ENCODE measurements around the gene LONRF3.

DNA sequence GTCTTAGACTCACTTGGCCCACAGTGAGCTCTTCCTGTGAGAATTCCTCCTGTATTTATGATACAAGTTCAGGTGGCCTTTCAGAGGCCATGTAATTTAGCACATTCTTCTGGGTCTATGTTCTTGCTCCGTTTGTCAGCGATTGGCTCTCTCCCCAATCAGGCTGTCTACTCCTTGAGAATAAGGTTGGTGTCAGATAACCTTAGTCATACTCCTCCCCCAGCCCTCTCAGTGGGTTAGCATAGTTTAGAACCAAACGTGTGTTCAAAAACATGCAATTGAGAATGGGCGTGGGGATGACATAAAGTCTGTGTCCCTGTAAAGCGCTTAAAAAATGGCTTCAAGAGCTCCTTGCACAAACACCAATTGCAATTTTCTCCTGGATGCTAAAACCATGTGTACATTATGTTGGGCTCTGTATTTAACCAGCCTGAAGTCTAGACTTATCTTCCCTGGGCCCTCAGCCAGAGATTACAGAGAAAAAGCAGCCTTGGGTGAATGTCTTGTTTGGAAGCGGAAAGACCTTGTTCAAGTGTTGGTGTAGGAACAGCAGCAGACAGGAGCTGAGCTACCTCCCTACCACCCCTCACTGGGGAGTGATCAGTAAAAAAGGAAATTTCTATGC, 88.4 kb downstream of the LONRF3 start:
- TF ChIP-seq TAF1 (IDR thresholded peaks at IDR 0.05; ENCODE audit: low read depth, low read length) = no peak
- TF ChIP-seq, protein P1, sequence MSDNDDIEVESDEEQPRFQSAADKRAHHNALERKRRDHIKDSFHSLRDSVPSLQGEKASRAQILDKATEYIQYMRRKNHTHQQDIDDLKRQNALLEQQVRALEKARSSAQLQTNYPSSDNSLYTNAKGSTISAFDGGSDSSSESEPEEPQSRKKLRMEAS (IDR thresholded peaks at IDR 0.05) = no peak
- TF ChIP-seq EP300 (IDR thresholded peaks at IDR 0.05; ENCODE audit: borderline replicate concordance in 1 of 2, low read depth in 2 of 2, low read length in 2 of 2) = no peak
- no peak for TF ChIP-seq TEAD4 (IDR thresholded peaks at IDR 0.05; ENCODE audit: low read depth, low read length)
- no peak for TF ChIP-seq POLR2AphosphoS5 (IDR thresholded peaks at IDR 0.05; ENCODE audit: low read depth, low read length)
- TF ChIP-seq SIRT6 (IDR thresholded peaks at IDR 0.05; ENCODE audit: low read length) = no peak
- TF ChIP-seq ZNF274 (IDR thresholded peaks at IDR 0.05; ENCODE audit: borderline replicate concordance, extremely low read depth, low read length) = no peak
- no peak for TF ChIP-seq EZH2 (IDR thresholded peaks at IDR 0.05; ENCODE audit: low read depth, low read length, severe bottlenecking)
- TF ChIP-seq NANOG (IDR thresholded peaks at IDR 0.05; ENCODE audit: insufficient read depth, low read depth, low read length, poor library complexity, severe bottlenecking) = no peak
- TF ChIP-seq, protein P2, sequence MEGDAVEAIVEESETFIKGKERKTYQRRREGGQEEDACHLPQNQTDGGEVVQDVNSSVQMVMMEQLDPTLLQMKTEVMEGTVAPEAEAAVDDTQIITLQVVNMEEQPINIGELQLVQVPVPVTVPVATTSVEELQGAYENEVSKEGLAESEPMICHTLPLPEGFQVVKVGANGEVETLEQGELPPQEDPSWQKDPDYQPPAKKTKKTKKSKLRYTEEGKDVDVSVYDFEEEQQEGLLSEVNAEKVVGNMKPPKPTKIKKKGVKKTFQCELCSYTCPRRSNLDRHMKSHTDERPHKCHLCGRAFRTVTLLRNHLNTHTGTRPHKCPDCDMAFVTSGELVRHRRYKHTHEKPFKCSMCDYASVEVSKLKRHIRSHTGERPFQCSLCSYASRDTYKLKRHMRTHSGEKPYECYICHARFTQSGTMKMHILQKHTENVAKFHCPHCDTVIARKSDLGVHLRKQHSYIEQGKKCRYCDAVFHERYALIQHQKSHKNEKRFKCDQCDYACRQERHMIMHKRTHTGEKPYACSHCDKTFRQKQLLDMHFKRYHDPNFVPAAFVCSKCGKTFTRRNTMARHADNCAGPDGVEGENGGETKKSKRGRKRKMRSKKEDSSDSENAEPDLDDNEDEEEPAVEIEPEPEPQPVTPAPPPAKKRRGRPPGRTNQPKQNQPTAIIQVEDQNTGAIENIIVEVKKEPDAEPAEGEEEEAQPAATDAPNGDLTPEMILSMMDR (IDR thresholded peaks at IDR 0.05; ENCODE audit: control extremely low read depth in 1 of 3, insufficient read depth in 1 of 3, low read depth in 1 of 3, low read length in 3 of 3) = no peak
